ENCODE data around the gene ZNF836.

The ZNF836 gene

DNA sequence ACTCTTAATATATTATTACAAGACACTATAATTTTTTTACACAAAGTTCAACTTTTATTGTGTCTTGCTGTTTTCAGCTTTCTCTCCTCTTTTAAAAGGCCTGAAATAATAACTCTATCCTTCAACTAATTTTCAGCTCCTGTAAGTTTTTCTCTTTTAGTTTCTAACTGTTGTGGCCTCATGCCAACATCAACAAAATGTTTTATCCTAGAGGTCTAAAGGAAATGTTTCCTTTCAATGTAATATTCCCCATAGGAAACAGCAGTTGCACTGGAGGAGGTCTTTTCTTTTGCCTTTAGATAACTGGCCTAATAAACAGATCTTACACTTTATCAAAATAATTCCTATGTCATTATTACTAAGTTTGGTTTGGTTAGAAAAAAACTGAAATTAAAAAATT lies 23.2 kb downstream of the ZNF836 start:
- Histone ChIP-seq H3K4me1 (ENCODE audit: control insufficient read depth, low read length) (no peaks in the 10 kb centered on the region), H3K9me3 (ENCODE audit: control insufficient read depth, insufficient read depth, low read length) (peaks cover 4% of the 10 kb centered on the region; the same call in 1 of the 2 replicates), H4K20me1 (ENCODE audit: control insufficient read depth, insufficient read depth, low read depth, low read length) (no peaks in the 10 kb centered on the region), H3K4me2 (ENCODE audit: low read length) (no peak overlapping the region), H3F3A (ENCODE audit: control insufficient read depth, insufficient read depth) (no peaks in the 10 kb centered on the region), H3K4me3 (ENCODE audit: low read length) (no peak overlapping the region), H3K27ac (ENCODE audit: low read depth, low read length) (no peak overlapping the region), H3K79me2 (ENCODE audit: control insufficient read depth, low read length) (no peaks in the 10 kb centered on the region), H3K36me3 (ENCODE audit: control insufficient read depth, low read length) (no peaks in the 10 kb centered on the region), H3K9me2 (replicated peaks; ENCODE audit: control insufficient read depth, low read length) (no peaks in the 10 kb centered on the region), H3K27me3 (ENCODE audit: control insufficient read depth, low read length) (no peaks in the 10 kb centered on the region)
- TF ChIP-seq, protein P1, sequence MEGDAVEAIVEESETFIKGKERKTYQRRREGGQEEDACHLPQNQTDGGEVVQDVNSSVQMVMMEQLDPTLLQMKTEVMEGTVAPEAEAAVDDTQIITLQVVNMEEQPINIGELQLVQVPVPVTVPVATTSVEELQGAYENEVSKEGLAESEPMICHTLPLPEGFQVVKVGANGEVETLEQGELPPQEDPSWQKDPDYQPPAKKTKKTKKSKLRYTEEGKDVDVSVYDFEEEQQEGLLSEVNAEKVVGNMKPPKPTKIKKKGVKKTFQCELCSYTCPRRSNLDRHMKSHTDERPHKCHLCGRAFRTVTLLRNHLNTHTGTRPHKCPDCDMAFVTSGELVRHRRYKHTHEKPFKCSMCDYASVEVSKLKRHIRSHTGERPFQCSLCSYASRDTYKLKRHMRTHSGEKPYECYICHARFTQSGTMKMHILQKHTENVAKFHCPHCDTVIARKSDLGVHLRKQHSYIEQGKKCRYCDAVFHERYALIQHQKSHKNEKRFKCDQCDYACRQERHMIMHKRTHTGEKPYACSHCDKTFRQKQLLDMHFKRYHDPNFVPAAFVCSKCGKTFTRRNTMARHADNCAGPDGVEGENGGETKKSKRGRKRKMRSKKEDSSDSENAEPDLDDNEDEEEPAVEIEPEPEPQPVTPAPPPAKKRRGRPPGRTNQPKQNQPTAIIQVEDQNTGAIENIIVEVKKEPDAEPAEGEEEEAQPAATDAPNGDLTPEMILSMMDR (IDR thresholded peaks at IDR 0.05; ENCODE audit: low read depth, low read length, poor library complexity, severe bottlenecking): no peak
- TF ChIP-seq EZH2phosphoT487 (IDR thresholded peaks at IDR 0.05; ENCODE audit: borderline replicate concordance, low read length): no peak

DNA sequence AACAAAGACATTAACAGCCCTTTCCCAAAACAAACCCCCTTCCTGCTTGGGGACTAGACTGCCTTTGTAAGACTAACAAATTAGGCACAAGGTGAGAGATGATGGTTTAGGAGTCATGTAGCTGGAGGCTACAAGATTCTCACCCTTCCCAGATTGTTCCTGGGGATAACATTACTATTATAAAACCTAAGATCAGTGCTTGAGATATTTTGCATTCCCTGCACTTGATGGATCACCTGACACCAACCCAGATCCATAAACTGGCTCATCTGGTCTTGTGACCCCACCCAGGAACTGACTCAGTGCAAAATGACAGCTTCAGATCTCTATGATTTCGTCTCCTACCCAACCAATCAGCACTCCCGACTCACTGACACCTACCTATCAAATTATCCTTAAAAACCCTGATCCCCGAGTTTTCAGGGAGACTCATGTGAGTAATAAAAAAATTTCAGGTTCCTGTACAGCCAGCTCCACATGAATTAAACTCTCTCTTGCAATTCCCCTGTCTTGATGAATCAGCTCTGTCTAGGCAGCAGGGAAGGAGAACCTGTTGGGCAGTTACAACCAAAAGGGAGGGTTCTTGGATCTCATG lies 29.3 kb downstream of the ZNF836 start:
- Histone ChIP-seq H3K9me2 (replicated peaks; ENCODE audit: control insufficient read depth, low read length) (no peaks in the 10 kb centered on the region), H3K4me2 (ENCODE audit: low read length) (no peak overlapping the region), H3F3A (ENCODE audit: control insufficient read depth, insufficient read depth) (peaks cover 3% of the 10 kb centered on the region; the same call in 1 of the 2 replicates), H3K4me3 (ENCODE audit: low read length) (no peak overlapping the region), H3K27ac (ENCODE audit: low read depth, low read length) (no peak overlapping the region), H3K4me1 (ENCODE audit: control insufficient read depth, low read length) (peaks cover 16% of the 10 kb centered on the region), H3K9me3 (ENCODE audit: control insufficient read depth, insufficient read depth, low read length) (peaks cover 13% of the 10 kb centered on the region), H3K36me3 (ENCODE audit: control insufficient read depth, low read length) (peaks cover 4% of the 10 kb centered on the region; the same call in 1 of the 2 replicates), H3K79me2 (ENCODE audit: control insufficient read depth, low read length) (peaks cover 23% of the 10 kb centered on the region), H4K20me1 (ENCODE audit: control insufficient read depth, insufficient read depth, low read depth, low read length) (no peaks in the 10 kb centered on the region), H3K27me3 (ENCODE audit: control insufficient read depth, low read length) (no peaks in the 10 kb centered on the region)
- TF ChIP-seq, protein P1 (IDR thresholded peaks at IDR 0.05; ENCODE audit: low read depth, low read length, poor library complexity, severe bottlenecking): no peak
- TF ChIP-seq EZH2phosphoT487 (IDR thresholded peaks at IDR 0.05; ENCODE audit: borderline replicate concordance, low read length): no peak

DNA sequence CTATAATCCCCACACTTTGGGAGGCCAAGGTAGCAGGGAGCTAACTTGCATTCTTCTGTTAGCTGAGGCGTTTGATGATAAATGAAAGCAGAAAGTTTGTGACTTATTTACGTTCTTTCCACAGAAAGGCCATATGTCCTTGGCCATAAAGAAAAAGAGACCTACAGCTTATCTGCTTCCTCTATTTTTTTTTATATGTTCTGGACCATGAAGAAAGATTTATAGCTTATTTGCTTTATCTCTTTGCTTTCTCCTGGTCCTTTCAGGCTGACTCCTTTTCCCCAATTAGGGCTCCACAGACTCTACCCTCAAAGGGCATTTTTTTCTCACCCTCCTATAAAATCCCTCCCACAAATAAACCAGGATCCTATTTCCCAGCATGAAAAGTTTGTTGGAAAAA lies 30.2 kb downstream of the ZNF836 start:
- H3K36me3 ChIP-seq (ENCODE audit: control insufficient read depth, low read length): peaks cover 8% of the 10 kb centered on the region; the same call in 1 of the 2 replicates
- TF ChIP-seq, protein P1 (IDR thresholded peaks at IDR 0.05; ENCODE audit: low read depth, low read length, poor library complexity, severe bottlenecking): no peak
- TF ChIP-seq EZH2phosphoT487 (IDR thresholded peaks at IDR 0.05; ENCODE audit: borderline replicate concordance, low read length): no peak
- no peaks in the 10 kb centered on the region for H3K27me3 ChIP-seq (ENCODE audit: control insufficient read depth, low read length)
- no peak overlapping the region for H3K4me2 ChIP-seq (ENCODE audit: low read length)
- H3K79me2 ChIP-seq (ENCODE audit: control insufficient read depth, low read length): peaks cover 29% of the 10 kb centered on the region
- no peaks in the 10 kb centered on the region for H3K9me2 ChIP-seq (replicated peaks; ENCODE audit: control insufficient read depth, low read length)
- H3K4me3 ChIP-seq (ENCODE audit: low read length): no peak overlapping the region
- H3K27ac ChIP-seq (ENCODE audit: low read depth, low read length): no peak overlapping the region
- H3F3A ChIP-seq (ENCODE audit: control insufficient read depth, insufficient read depth): peaks cover 3% of the 10 kb centered on the region; the same call in 1 of the 2 replicates
- H3K9me3 ChIP-seq (ENCODE audit: control insufficient read depth, insufficient read depth, low read length): peaks cover 19% of the 10 kb centered on the region
- H4K20me1 ChIP-seq (ENCODE audit: control insufficient read depth, insufficient read depth, low read depth, low read length): no peaks in the 10 kb centered on the region
- peaks cover 16% of the 10 kb centered on the region for H3K4me1 ChIP-seq (ENCODE audit: control insufficient read depth, low read length)

All from DOHH2 (cell line).